ENCODE results near the gene PRAMEF20. TPM values are rescaled to one million over a fixed set of nuclear protein-coding genes. Genes with fewer than 3 reads are reported as not detected.

The PRAMEF20 gene
- total and polyA plus RNA-seq, 10 of the 15 experiments (the other 5 are each of a cell fraction or from before 2014, with no cell fraction given), result not detected

GRCh38 chr1:13451399-13451965, 41.2 kb downstream of the PRAMEF20 start:
- BruUV-seq (replicated peaks), result no TSS peak
- H3K4me2 ChIP-seq (ENCODE audit: control insufficient read depth, insufficient read depth), result no peak overlapping the region
- POLR2A ChIA-PET, result no interaction called here

More at GRCh38 chr1:13451399-13451965, 41.2 kb downstream of the PRAMEF20 start:
- H2AFZ ChIP-seq (ENCODE audit: control insufficient read depth, low read depth, low read length), result no peak overlapping the region
- H3K9ac ChIP-seq (ENCODE audit: control insufficient read depth, insufficient read depth, low read length), result no peak overlapping the region
- no peaks in the 10 kb centered on the region for H4K20me1 ChIP-seq (ENCODE audit: control insufficient read depth, insufficient read depth)
- TF ChIP-seq FOXM1 (IDR thresholded peaks at IDR 0.05; ENCODE audit: low read depth, low read length), result no peak
- no peak for TF ChIP-seq ATF7 (IDR thresholded peaks at IDR 0.05; ENCODE audit: low read depth)
- no peak for TF ChIP-seq CBX3 (IDR thresholded peaks at IDR 0.05; ENCODE audit: borderline replicate concordance, low read depth)
- no peak for TF ChIP-seq NR2C2 (IDR thresholded peaks at IDR 0.05; ENCODE audit: borderline replicate concordance, control insufficient read depth, insufficient read length, low read depth)
- no peak for TF ChIP-seq ZNF592 (IDR thresholded peaks at IDR 0.05)
- TF ChIP-seq CBX5 (IDR thresholded peaks at IDR 0.05; ENCODE audit: low read depth), result no peak
- TF ChIP-seq DPF2 (IDR thresholded peaks at IDR 0.05), result no peak
- no peak for TF ChIP-seq CREM (IDR thresholded peaks at IDR 0.05; ENCODE audit: low read depth)
- TF ChIP-seq EED (IDR thresholded peaks at IDR 0.05; ENCODE audit: low read depth), result no peak
- TF ChIP-seq IRF4 (IDR thresholded peaks at IDR 0.05; ENCODE audit: low read depth, low read length), result no peak
- no peak for TF ChIP-seq IRF5 (IDR thresholded peaks at IDR 0.05; ENCODE audit: borderline replicate concordance)
- TF ChIP-seq REST (IDR thresholded peaks at IDR 0.05; ENCODE audit: low read depth, low read length), result no peak
- no peak for TF ChIP-seq CREB1 (IDR thresholded peaks at IDR 0.05; ENCODE audit: low read depth)
- no peak overlapping the region for H3K27ac ChIP-seq (ENCODE audit: control insufficient read depth, insufficient read depth)
- no peaks in the 10 kb centered on the region for H3K79me2 ChIP-seq (ENCODE audit: control insufficient read depth, insufficient read depth, low read length)
- intact Hi-C loops (cut with micrococcal nuclease; ENCODE audit: unreplicated experiment), result no loop called here
- in situ Hi-C loops (cut with MboI), result no loop called here
- RAD21 ChIA-PET (ENCODE audit: unreplicated experiment), result no interaction called here
- H3K27me3 ChIP-seq (replicated peaks in 1 of 2; ENCODE audit: control insufficient read depth in 2 of 2, insufficient read depth in 2 of 2, low read length in 1 of 2), result no peaks in the 10 kb centered on the region
- no peak overlapping the region for H3K4me3 ChIP-seq
- H3K36me3 ChIP-seq (ENCODE audit: control insufficient read depth in 2 of 2, insufficient read depth in 2 of 2, low read length in 1 of 2), result no peaks in the 10 kb centered on the region
- WGBS (ENCODE audit: insufficient coverage, insufficient replicate concordance, low lambda C conversion rate, missing lambda C conversion rate), result 37% methylated on average over 6 of the region's 6 CpGs
- SMC1A ChIA-PET (ENCODE audit: uncharacterized antibody, unreplicated experiment), result no interaction called here
- ATAC-seq (no peak), FAIRE-seq (no peak), DNase-seq (ENCODE audit: low read depth, low spot score) (no peak)
- CTCF ChIA-PET, result no interaction called here
- no peaks in the 10 kb centered on the region for H3K9me3 ChIP-seq (replicated peaks; ENCODE audit: control insufficient read depth, insufficient read depth, low read length)
- no peaks in the 10 kb centered on the region for H3K4me1 ChIP-seq (ENCODE audit: control insufficient read depth, insufficient read depth, low read length)

Data from GM12878 (cell line).